Mononuclear cell (primary cell): ENCODE measurements around the gene TNNI3. TPM values are rescaled to one million over a fixed set of nuclear protein-coding genes. Genes with fewer than 3 reads are reported as not detected.
"Not testable (repeated sequence)": the region's sequence is repeated elsewhere in the genome, so short reads cannot be mapped to it uniquely, and the experiment has no call there.

Source experiments
- H3K27me3 ChIP-seq: 2 replicates; pipeline ENCODE4 v1.6.0; 2011; ENCODE audit warnings: low read length, control low read depth; ENCODE audit not compliant: insufficient read depth
- H3K4me1 ChIP-seq: 2 replicates; pipeline ENCODE4 v1.5.1; 2011; ENCODE audit warnings: mild to moderate bottlenecking, low read length, control low read depth; ENCODE audit not compliant: insufficient read depth
- H3K4me3 ChIP-seq: 2 replicates; pipeline ENCODE4 v1.5.1; 2011; ENCODE audit warnings: mild to moderate bottlenecking, low read length, moderate library complexity
- H3K9me3 ChIP-seq: 2 replicates; pipeline ENCODE4 v1.5.1; 2011; ENCODE audit warnings: low read depth, mild to moderate bottlenecking, control low read depth, low read length
- total RNA-seq: library from RNA; depleted of rRNA; stranded (reverse); fragments of >200 nt; gene quantifications from one replicate; pipeline ENCODE4 v1.2.3, GENCODE V29; 2012

Gene TNNI3
- total RNA-seq, 1 donor = not detected

- H3K9me3 ChIP-seq = no peaks in the 10 kb centered on the region
- peaks cover 66% of the 10 kb centered on the region for H3K27me3 ChIP-seq
- H3K4me3 ChIP-seq = no peak overlapping the region
- H3K4me1 ChIP-seq = peaks cover 25% of the 10 kb centered on the region
These were observed 21.5 kb upstream of the TNNI3 start for GRCh38 chr19:55178781-55179599.

- no peak overlapping the region for H3K4me3 ChIP-seq
- peaks cover 78% of the 10 kb centered on the region for H3K27me3 ChIP-seq
- H3K9me3 ChIP-seq = no peaks in the 10 kb centered on the region
- peaks cover 32% of the 10 kb centered on the region for H3K4me1 ChIP-seq
These were observed 18.5 kb upstream of the TNNI3 start for GRCh38 chr19:55176076-55176475.

GRCh38 chr19:55175117-55175867 is 17.8 kb upstream of the TNNI3 start:
- Histone ChIP-seq H3K4me3 (no peak overlapping the region), H3K4me1 (peaks cover 31% of the 10 kb centered on the region), H3K9me3 (no peaks in the 10 kb centered on the region), H3K27me3 (peaks cover 73% of the 10 kb centered on the region)

DNA sequence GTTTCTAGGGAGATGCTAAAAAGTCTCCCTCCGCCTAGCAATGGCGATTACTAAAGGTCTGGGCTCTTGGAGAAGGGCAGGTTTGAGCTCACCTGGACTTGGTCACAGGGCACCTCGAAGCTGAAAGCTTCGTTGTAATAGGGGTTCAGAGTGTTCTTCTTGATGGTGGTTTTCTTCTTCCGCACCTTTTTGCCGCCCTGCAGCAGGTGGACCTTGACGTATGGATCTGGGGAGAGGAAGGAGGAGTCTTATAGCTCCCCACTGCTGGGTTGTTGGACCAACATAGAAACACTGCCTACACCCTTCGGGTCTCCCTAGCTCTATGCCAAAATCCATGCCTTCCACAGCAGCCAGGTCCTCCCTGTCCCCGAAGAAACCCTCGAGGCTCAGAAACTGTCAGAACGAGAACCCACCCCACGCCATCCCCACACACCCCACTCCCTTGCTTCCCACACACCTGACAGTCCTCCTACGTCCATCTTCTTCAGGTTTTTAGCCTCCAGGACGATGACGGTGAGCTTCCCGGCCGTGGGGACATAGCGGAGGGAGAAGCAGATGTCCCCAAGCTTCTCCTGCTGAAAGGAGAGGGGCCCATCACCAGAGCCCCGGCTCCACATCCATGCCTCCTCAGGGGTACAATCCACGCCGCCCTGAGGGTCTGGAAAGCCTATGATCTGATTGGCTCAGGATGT is 17.0 kb upstream of the TNNI3 start:
- Histone ChIP-seq H3K4me3 (no peak overlapping the region), H3K27me3 (peaks cover 74% of the 10 kb centered on the region), H3K9me3 (no peaks in the 10 kb centered on the region), H3K4me1 (peaks cover 24% of the 10 kb centered on the region)

DNA sequence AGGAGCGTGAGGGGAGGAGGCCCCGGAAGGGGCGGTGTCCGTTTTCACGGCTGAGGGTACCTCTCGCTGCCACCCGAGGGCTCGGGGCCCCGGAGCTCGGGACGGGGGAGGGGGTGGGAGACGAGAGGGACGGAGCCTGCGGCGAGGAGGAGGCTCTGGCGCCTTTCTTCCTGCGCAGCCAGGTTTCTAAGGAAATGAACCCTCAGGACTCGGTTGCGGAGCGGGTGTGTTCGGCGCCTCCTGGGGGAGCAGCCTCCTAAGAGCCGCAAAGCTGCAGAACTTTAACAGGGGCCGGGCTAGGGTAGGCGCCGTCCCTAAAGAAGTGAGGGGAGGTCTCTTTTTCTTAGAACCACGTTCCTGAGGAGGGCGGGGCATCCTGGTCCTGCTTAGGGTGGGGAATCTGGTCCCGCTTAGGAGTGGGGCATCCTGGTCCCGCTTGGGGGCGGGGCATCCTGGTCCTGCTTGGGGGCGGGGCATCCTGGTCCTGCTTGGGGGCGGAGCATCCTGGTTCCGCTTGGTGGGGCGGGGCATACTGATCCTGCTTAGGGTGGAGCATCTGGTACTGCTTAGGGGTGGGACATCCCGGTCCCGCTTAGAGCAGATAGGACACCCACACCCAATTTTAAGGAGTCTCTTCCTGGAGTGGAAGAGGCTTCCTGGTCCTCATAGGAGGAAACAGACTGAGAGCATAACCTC is 16.3 kb upstream of the TNNI3 start:
- Histone ChIP-seq H3K4me3 (no peak overlapping the region), H3K27me3 (peaks cover 76% of the 10 kb centered on the region), H3K9me3 (no peaks in the 10 kb centered on the region), H3K4me1 (peaks cover 17% of the 10 kb centered on the region)

GRCh38 chr19:55173186-55173713 is 15.7 kb upstream of the TNNI3 start:
- Histone ChIP-seq H3K9me3 (no peaks in the 10 kb centered on the region), H3K4me3 (no peak overlapping the region), H3K27me3 (peaks cover 70% of the 10 kb centered on the region), H3K4me1 (peaks cover 12% of the 10 kb centered on the region)

GRCh38 chr19:55172741-55173140 is 15.2 kb upstream of the TNNI3 start:
- H3K9me3 ChIP-seq = no peaks in the 10 kb centered on the region
- H3K27me3 ChIP-seq = peaks cover 67% of the 10 kb centered on the region
- peaks cover 12% of the 10 kb centered on the region for H3K4me1 ChIP-seq

GRCh38 chr19:55172318-55172717 is 14.8 kb upstream of the TNNI3 start:
- peaks cover 16% of the 10 kb centered on the region for H3K4me1 ChIP-seq
- not testable (repeated sequence) for H3K9me3 ChIP-seq, H3K4me3 ChIP-seq
- H3K27me3 ChIP-seq = peaks cover 70% of the 10 kb centered on the region

More at GRCh38 chr19:55172741-55173140, 15.2 kb upstream of the TNNI3 start:
- no peak overlapping the region for H3K4me3 ChIP-seq

DNA sequence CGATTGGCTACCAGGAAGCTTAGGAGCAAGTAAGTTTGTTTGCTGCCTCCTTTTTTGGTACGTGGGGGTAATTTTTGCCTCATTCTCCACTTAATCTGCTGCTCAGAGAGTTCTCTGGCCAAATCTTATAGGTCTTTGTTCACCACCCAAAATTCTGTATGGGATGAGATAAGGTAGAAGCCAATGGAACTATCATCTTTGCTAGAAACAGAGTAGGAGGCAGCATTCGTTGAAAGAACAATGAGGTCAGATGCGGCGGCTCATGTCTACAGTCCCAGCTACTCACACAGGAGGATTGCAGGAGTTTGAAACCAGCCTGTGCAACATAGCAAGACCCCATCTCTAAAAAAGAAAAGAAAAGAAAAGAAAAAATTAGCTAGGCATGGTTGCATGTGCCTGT is 13.9 kb upstream of the TNNI3 start:
- Histone ChIP-seq H3K9me3 (no peaks in the 10 kb centered on the region), H3K4me1 (peaks cover 25% of the 10 kb centered on the region), H3K4me3 (no peak overlapping the region), H3K27me3 (peaks cover 72% of the 10 kb centered on the region)

- no peaks in the 10 kb centered on the region for H3K9me3 ChIP-seq
- peaks cover 28% of the 10 kb centered on the region for H3K4me1 ChIP-seq
- H3K4me3 ChIP-seq = no peak overlapping the region
- peaks cover 60% of the 10 kb centered on the region for H3K27me3 ChIP-seq
These were observed 11.6 kb upstream of the TNNI3 start for GRCh38 chr19:55169136-55169535.

- H3K9me3 ChIP-seq = no peaks in the 10 kb centered on the region
- peaks cover 20% of the 10 kb centered on the region for H3K4me1 ChIP-seq
- H3K4me3 ChIP-seq = no peak within 1 kb of the TSS
- H3K27me3 ChIP-seq = peaks cover 52% of the 10 kb centered on the region
These were observed 9.2 kb upstream of the TNNI3 start, which contains the start of gene DNAAF3 for GRCh38 chr19:55166530-55167268. Gene DNAAF3 (minus strand): TSS chr19:55166613. CDS start chr19:55166413, 200 bp downstream.

GRCh38 chr19:55165952-55166529 is 8.5 kb upstream of the TNNI3 start:
- peaks cover 47% of the 10 kb centered on the region for H3K27me3 ChIP-seq
- H3K4me1 ChIP-seq = peaks cover 20% of the 10 kb centered on the region
- H3K9me3 ChIP-seq = no peaks in the 10 kb centered on the region
- H3K4me3 ChIP-seq = no peak overlapping the region

DNA sequence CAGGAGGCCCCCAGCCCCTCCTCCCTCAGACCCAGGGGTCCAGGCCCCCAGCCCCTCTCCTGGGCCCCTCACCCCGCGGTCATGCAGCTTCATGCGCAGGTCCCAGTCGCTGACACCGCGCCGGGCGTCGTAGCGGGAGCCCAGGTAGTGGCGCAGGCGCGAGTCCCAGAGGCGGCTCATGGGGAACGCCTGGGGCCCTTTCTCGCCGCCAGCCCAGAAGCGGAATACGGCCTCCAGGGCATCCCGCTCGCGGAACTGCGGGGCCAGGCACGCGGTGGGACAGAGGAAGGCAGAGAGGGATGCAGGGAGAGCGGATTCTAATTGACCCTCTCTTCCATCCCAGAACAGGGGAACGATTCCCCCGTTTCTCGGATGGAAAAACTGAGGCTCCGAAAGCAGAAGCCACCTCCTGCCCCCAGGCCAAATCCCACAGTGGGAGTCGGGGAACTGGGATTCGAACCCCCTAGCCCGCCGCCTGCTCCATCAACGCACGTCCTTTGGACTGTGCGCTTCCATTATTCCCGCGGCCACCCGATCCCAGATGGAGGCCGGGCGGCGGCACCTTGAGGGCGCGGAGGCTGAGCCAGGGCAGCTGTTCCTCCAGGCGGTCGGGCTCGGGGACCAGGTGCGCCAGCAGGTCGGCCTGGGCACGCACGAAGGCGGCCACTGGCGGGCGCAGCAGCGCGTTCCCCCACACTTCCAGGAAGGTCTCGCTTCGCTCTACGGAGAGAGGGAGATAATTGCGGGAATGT is 4.2 kb upstream of the TNNI3 start:
- H3K4me3 ChIP-seq = no peak overlapping the region
- peaks cover 24% of the 10 kb centered on the region for H3K27me3 ChIP-seq
- peaks cover 10% of the 10 kb centered on the region for H3K4me1 ChIP-seq
- no peaks in the 10 kb centered on the region for H3K9me3 ChIP-seq
